PC-3 (cell line): ENCODE measurements around the gene SIX4.

Experiments
- CTCF ChIP-seq: fragments of 300-600 bp; sonication (generic); conservative IDR thresholded peaks from 2 replicates; pipeline ENCODE4 v1.5.1; 2017; ENCODE audit warnings: antibody characterized with exemption, low read depth, mild to moderate bottlenecking, low read length
- EZH2 ChIP-seq: fragments of 300-600 bp; sonication (generic); IDR thresholded peaks from one replicate; pipeline ENCODE4 v1.6.1; 2017; ENCODE audit warnings: antibody characterized with exemption, mild to moderate bottlenecking, low read length; ENCODE audit not compliant: unreplicated experiment
- EZH2phosphoT487 ChIP-seq: fragments of 300-600 bp; sonication (generic); IDR thresholded peaks from 2 replicates; pipeline ENCODE4 v1.6.1; 2018; ENCODE audit warnings: mild to moderate bottlenecking, antibody characterized with exemption, low read length, borderline replicate concordance

DNA sequence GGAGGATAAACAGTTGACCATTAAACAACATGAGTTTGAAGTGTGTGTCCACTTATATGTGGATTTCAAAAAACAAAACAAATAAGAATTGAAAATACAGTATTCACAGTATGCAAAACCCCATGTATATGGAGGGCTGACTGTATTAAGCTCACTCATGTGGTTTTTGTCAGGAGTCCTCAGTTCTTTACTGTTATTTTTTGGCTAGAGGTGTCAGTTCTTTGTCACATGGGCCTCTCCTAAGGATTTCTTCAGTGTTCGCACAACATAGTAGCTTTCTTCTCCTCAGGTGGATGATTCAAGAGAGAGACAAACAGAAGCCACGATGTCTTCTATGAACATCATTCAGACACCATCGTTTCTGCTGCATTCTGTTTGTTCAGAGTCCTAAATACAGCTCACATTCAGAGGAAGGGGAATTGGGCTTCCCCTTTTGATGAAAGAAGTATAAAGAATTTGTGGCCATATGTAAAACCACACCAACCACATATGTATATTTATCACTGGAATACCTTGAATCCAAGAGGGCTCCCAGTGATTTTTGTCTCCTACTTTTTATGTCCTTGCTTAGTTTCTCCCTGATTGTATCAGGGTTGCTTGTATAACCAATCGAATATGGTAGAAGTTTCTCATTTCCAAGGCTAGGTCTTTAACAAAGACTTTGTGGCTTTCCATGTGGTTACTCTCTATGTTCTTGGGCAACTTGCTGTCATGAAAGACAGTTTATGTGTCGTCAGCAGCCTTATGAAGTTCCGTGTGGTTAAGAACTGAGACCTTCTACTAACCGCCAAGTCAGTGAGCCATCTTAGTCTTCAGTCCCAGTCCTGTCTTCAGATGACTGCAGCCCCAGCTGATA is 29.3 kb upstream of the SIX4 start:
- TF ChIP-seq EZH2 (no peak), CTCF (no peak), EZH2phosphoT487 (no peak)
